ENCODE measurements around the gene MT1B.

DNA sequence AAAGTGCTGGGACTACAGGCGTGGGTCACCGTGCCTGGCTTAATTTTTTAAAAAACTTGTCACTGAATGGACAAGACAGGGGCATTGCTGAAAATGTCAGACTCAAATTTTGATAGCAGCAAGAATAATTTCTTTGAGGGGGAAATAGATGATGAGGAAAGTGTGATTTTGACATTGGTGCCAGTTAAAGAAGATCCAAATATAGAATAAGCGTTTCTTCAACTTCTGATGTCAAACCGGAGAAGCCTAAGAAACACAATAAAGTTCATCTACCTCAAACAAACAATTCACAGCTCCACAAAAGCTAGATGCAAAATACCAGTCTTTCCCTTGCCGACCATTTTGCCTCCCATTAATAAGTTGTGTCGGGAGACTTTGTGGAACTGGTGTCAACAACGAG lies 35.1 kb downstream of the MT1B start:
- TF ChIP-seq POLR2A (IDR thresholded peaks at IDR 0.05; ENCODE audit: extremely low read depth, insufficient read length) = no peak
- no peak for TF ChIP-seq CTCF (IDR thresholded peaks at IDR 0.05; ENCODE audit: low read depth, low read length)

Measured in NB4 (cell line).